ENCODE data around the gene BIN2. TPM values are rescaled to one million over a fixed set of nuclear protein-coding genes. Genes with fewer than 3 reads are reported as not detected.
"Not testable (repeated sequence)": the region's sequence is repeated elsewhere in the genome, so short reads cannot be mapped to it uniquely, and the experiment has no call there.

BIN2 gene
- total and polyA plus RNA-seq, 9 of the 15 experiments (the other 6 are each of a cell fraction or from before 2014, with no cell fraction given), result 0.04 to 0.39 (median 0.25) TPM; not detected in 1

DNA sequence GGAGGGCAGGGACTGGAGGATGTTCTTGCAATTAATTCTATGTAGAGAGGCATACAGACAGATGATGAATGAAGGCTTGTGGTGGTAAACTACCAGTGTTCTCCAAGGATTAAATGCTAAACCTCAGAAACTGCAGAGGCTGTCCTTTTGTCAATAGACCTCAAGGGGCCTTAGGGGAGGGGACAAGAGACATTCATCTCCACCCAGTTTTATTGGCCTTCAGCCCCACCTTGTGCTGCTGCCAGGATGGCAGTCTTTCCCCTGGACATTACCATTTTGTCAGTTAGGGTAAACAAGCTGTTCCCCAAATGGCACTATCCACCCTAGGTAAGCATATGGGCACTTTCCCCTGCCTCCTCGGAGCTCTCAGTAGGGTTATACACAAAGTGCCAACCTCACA lies 48.9 kb downstream of the BIN2 start:
- no peak overlapping the region for H3K27ac ChIP-seq (ENCODE audit: extremely low read depth, low read depth, low read length)
- H3K4me3 ChIP-seq, result no peak overlapping the region
- H3K27me3 ChIP-seq (ENCODE audit: control insufficient read depth in 2 of 2, insufficient read depth in 2 of 2, low read length in 2 of 2), result no peaks in the 10 kb centered on the region; a peak in 1 of 5 replicates
- no peaks in the 10 kb centered on the region; the same call in 2 of the 3 replicates for H3K79me2 ChIP-seq (ENCODE audit: control insufficient read depth, insufficient read depth, low read length)
- ATAC-seq (no peak), FAIRE-seq (no peak), DNase-seq (ENCODE audit: extremely low read depth in 1 of 4, low spot score in 3 of 4) (no peak)
- no peak overlapping the region for H3K9ac ChIP-seq (ENCODE audit: insufficient read depth in 1 of 2, low read depth in 2 of 2, low read length in 2 of 2)
- ChIA-PET POLR2A (interaction anchor here (0.6 to 1.2 kb wide), 2 partner anchors 66 to 1758 kb away, joined by 3 to 4 read pairs; no protein-coding TSS in a partner anchor), CTCF (ENCODE audit: low intra/inter-chr PET ratio) (no interaction called here)
- H2AFZ ChIP-seq (ENCODE audit: low read depth, low read length), result no peak overlapping the region
- H3K4me2 ChIP-seq (ENCODE audit: insufficient read depth, low read length), result no peak overlapping the region
- H3K36me3 ChIP-seq (ENCODE audit: control insufficient read depth, insufficient read depth, low read length), result no peaks in the 10 kb centered on the region
- in situ Hi-C loops (cut with MboI) (no loop called here), intact Hi-C loops (cut with micrococcal nuclease) (no loop called here)
- H4K20me1 ChIP-seq (replicated peaks; ENCODE audit: control insufficient read depth, insufficient read depth, low read length), result no peaks in the 10 kb centered on the region; the same call in 1 of the 2 replicates
- TF ChIP-seq ZNF23 (CRISPR knock-in tag; IDR thresholded peaks at IDR 0.05), result no peak
- TF ChIP-seq, protein P1, sequence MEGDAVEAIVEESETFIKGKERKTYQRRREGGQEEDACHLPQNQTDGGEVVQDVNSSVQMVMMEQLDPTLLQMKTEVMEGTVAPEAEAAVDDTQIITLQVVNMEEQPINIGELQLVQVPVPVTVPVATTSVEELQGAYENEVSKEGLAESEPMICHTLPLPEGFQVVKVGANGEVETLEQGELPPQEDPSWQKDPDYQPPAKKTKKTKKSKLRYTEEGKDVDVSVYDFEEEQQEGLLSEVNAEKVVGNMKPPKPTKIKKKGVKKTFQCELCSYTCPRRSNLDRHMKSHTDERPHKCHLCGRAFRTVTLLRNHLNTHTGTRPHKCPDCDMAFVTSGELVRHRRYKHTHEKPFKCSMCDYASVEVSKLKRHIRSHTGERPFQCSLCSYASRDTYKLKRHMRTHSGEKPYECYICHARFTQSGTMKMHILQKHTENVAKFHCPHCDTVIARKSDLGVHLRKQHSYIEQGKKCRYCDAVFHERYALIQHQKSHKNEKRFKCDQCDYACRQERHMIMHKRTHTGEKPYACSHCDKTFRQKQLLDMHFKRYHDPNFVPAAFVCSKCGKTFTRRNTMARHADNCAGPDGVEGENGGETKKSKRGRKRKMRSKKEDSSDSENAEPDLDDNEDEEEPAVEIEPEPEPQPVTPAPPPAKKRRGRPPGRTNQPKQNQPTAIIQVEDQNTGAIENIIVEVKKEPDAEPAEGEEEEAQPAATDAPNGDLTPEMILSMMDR (IDR thresholded peaks at IDR 0.05 in 2 of 3, conservative IDR thresholded peaks at IDR 0.05 in 1 of 3; ENCODE audit: insufficient read depth in 2 of 3, low read depth in 1 of 3, low read length in 3 of 3), result 0 out of 6 replicates have a peak, but pooled peaks of 1 of the 3 experiments have one; percentile 9
- H3K9me3 ChIP-seq (replicated peaks; ENCODE audit: control insufficient read depth, insufficient read depth, low read depth, low read length), result no peaks in the 10 kb centered on the region
- BruUV-seq (replicated peaks), result no TSS peak
- WGBS (ENCODE audit: insufficient coverage, low coverage, missing lambda C conversion rate), result 43% methylated on average over 1 of the region's 1 CpG
- no peaks in the 10 kb centered on the region for H3K9me1 ChIP-seq (ENCODE audit: control insufficient read depth, insufficient read depth, low read length)
- H3K4me1 ChIP-seq (replicated peaks in 1 of 2; ENCODE audit: control insufficient read depth in 2 of 2, insufficient read depth in 2 of 2, low read length in 2 of 2), result peaks cover 5 to 9% of the 10 kb centered on the region in 2 experiments; a peak in 4 of 5 replicates

DNA sequence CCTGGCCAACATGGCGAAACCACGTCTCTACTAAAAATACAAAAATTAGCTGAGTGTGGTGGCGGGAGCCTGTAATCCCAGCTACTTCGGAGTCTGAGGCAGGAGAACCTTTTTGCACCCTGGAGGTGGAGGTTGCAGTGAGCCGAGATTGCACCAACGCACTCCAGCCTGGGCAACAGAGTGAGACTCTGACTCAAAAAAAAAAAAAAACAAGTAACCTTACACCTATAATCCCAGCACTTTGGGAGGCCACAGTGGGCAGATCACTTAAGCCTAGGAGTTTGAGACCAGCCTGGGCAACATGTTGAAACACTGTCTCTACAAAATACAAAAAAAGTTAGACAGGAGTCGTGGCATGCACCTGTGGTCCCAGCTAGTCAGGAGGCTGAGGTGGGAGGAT lies 51.2 kb downstream of the BIN2 start:
- H3K27me3 ChIP-seq (ENCODE audit: control insufficient read depth in 2 of 2, insufficient read depth in 2 of 2, low read length in 2 of 2); H3K9me1 ChIP-seq (ENCODE audit: control insufficient read depth, insufficient read depth, low read length); FAIRE-seq; H3K36me3 ChIP-seq (ENCODE audit: control insufficient read depth, insufficient read depth, low read length); H3K4me3 ChIP-seq; H3K27ac ChIP-seq (ENCODE audit: extremely low read depth, low read depth, low read length); H3K9ac ChIP-seq (ENCODE audit: insufficient read depth in 1 of 2, low read depth in 2 of 2, low read length in 2 of 2); H3K9me3 ChIP-seq (replicated peaks; ENCODE audit: control insufficient read depth, insufficient read depth, low read depth, low read length); H2AFZ ChIP-seq (ENCODE audit: low read depth, low read length); H3K4me2 ChIP-seq (ENCODE audit: insufficient read depth, low read length); BruUV-seq (replicated peaks); ATAC-seq; intact Hi-C loops (cut with micrococcal nuclease); DNase-seq (ENCODE audit: extremely low read depth in 1 of 4, low spot score in 3 of 4); H4K20me1 ChIP-seq (replicated peaks; ENCODE audit: control insufficient read depth, insufficient read depth, low read length); in situ Hi-C loops (cut with MboI); POLR2A ChIA-PET: not testable (repeated sequence)
- 67% methylated on average over 6 of the region's 7 CpGs for WGBS (ENCODE audit: insufficient coverage, low coverage, missing lambda C conversion rate)
- CTCF ChIA-PET (ENCODE audit: low intra/inter-chr PET ratio), result interaction anchor here (0.6 kb wide), 2 partner anchors 92 to 727 kb away, joined by 3 read pairs; no protein-coding TSS in a partner anchor
- H3K79me2 ChIP-seq (ENCODE audit: control insufficient read depth, insufficient read depth, low read length), result peaks cover 14% of the 10 kb centered on the region
- H3K4me1 ChIP-seq (replicated peaks in 1 of 2; ENCODE audit: control insufficient read depth in 2 of 2, insufficient read depth in 2 of 2, low read length in 2 of 2), result peaks cover 16 to 17% of the 10 kb centered on the region in 2 experiments; a peak in 4 of 5 replicates

Data from K562 (cell line).